Occipital lobe (tissue), 2 donors: ENCODE data around the gene BCL7A. TPM values are rescaled to one million over a fixed set of nuclear protein-coding genes. Genes with fewer than 3 reads are reported as not detected.
"Not testable (repeated sequence)": the region's sequence is repeated elsewhere in the genome, so short reads cannot be mapped to it uniquely, and the experiment has no call there.

Experiments
- DNase-seq: peaks from one replicate; lab custom pipeline; 2025; lab: John Stamatoyannopoulos, UW
- total RNA-seq: library from RNA; depleted of rRNA; stranded (reverse); fragments of >200 nt; gene quantifications from one replicate; pipeline ENCODE4 v1.2.3, GENCODE V29; 2014

The BCL7A gene
- total RNA-seq, 1 donor from 2014 or later = 103 TPM

DNA sequence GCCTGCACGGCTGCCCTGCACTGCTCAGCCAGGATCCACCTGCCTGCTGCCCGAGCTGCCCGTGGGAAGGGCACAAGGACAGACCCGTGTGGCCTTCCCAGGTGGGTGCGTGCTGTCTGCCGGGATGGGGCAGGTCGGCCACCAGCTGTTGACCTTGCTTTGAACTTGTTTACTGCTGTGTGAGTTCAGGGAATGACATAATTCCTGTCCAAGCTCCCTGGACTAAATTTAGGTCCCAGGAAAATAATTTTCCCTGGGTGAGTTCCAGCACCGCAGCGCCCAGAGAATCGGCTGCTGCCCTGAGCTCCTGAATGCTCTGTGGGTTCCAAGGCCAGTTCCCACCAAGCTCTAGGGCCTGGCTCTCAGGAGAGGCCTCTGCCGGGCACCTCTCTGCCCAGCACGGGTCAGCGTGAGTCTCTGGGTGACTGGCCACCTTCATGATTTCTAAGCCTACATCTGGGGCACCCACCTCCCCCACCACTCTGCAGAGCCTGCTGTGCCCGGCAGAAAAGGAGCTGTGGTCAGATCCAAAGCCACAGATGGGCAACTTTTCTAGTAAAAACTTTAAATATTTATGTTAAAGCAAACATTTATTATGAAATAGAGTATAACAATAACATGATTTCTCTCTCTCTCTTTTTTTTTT, 29.7 kb downstream of the BCL7A start:
- DNase-seq = peak; percentile 14

DNA sequence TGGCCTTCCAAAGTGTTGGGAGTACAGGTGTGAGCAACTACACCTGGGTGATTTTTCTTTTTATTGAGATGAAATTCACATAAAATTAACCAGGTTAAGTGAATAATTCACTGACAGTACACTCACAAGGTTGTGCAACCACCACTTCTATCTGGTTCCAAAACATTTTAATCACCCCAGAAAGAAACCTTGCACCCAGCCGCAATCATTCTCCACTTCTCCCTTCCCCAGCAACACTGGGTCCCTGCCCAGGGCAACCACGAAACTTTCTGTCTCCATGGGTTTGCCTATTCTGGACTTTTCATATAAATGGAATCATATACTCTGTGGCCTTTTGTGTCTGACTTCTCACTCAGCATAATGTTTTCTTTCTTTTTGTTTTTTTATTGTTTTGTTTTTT, 30.6 kb downstream of the BCL7A start:
- no peak for DNase-seq

DNA sequence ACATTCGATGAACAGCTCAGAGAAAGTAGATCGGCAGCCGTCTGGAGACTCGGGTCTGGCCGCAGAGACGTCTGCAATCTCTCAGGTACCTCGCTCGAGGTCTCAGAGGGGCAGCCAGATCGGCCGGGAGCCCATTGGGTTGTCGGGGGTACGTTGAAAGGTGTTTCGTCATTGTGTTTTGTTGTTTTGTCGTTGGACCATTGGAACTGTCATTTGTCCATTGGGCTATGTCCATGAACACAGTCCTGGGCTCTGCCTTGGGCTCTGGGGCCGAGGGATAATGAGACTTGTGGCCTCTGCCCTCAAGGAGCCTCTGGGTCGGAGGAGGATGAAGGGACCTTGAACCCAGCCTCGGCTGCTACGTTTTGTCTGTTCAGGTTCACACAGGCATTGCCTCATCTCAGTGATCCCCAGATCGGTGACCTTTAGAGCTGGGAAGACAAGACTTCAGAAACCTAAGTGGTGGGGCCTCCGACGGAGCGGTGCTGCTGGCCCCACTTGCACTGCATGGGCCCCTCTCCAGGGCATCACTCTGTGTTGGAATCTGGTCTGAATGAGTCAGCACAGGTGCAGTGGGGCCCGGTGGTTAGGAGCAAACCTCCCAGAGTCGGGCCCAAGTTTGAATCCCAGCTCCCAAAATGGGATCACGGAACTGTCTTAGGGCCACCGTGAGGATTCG, 33.3 kb downstream of the BCL7A start:
- no peak for DNase-seq

DNA sequence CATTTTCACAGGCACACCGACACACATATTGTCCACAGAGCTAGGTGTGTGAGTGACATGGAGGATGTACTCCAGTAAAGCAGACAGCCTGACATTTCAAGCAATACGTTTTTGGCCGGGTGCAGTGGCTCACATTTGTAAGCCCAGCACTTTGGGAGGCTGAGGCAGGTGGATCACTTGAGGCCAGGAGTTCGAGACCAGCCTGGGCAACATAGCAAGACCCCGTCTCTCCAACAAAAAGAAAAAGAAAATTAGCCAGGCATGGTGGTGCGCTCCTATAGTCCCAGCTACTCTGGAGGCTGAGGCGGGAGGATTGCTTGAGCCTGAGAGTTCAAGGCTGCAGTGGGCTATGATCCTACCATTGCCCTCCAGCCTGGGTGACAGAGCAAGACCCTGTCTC, 34.7 kb downstream of the BCL7A start:
- not testable (repeated sequence) for DNase-seq

DNA sequence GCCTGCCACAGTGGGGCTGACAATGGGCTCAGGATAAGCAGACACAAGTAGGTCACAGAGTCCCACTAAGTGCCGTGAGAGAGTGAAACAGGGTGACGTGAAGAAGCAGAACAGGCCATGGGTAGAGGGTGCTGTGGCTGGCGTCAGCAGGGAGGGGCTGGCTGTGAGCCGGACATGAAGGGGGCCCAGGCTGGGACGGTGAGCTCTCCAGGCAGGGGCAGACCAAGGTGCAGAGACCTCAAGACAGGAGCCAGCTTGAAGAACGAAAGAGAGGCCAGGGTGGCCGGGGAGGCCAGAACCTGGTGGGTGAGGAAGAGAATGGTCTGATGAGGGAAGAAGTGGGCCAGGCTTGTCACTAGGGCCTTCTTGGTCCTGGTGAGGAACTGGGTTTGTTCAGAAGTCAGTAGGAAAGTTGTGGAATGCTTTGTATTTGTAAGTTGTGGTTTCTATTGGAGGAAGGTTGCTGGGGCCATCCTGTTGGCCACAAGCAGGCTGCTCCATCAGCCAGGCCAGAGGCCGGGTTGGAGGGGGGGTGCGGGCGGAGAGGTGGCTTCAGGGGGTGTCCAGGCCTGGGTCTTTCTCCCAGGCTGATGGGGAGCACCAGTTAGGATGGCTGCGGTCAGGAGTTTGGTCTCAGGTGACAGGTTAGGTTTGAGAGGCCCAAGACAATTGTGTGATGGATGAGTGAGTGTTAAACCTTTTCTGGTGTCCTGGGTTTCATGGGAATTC, 35.5 kb downstream of the BCL7A start:
- no peak for DNase-seq

DNA sequence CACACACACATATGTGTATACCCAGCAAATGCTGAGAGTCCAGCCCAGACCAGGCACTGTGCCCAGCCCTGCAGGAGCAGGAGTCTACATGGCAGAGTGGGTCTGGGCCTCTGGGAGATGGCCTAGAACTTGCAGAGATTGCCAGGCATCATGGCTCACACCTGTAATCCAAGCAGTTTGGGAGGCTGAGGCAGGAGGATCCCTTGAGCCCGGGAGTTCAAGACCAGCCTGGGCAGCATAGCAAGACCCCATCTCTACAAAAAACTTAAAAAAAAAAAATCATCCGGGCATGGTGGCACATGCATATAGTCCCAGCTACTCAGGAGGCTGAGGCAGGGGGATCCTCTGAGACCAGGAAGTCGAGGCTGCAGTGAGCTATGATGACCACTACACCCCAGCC, 36.1 kb downstream of the BCL7A start:
- DNase-seq = no peak

DNA sequence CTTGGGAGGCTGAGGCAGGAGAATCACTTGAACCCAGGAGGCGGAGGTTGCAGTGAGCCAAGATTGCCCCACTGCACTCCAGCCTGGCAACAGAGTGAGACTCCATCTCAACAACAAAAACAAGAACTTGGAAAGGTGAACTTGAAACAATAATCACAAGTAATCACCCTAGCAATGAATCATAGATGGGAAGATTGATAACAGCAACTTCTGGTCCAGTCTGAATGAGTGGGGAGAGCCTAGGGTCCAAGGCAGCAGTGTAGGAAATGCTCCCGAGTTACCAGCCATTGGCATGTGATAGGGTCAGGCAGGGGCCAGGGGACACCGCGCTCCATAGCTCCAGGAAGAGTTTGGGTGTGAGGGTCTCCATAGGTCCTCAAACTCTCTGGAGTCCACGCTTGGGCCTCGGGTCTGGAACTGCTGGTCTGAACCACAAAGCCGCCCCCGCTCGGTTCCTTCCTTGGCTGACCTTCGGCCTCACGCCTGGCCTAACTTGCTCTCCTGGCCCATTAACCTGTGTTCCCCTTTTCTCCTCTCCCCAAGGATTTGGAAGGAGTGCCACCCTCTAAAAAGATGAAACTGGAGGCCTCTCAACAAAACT, 37.0 kb downstream of the BCL7A start:
- DNase-seq = no peak

DNA sequence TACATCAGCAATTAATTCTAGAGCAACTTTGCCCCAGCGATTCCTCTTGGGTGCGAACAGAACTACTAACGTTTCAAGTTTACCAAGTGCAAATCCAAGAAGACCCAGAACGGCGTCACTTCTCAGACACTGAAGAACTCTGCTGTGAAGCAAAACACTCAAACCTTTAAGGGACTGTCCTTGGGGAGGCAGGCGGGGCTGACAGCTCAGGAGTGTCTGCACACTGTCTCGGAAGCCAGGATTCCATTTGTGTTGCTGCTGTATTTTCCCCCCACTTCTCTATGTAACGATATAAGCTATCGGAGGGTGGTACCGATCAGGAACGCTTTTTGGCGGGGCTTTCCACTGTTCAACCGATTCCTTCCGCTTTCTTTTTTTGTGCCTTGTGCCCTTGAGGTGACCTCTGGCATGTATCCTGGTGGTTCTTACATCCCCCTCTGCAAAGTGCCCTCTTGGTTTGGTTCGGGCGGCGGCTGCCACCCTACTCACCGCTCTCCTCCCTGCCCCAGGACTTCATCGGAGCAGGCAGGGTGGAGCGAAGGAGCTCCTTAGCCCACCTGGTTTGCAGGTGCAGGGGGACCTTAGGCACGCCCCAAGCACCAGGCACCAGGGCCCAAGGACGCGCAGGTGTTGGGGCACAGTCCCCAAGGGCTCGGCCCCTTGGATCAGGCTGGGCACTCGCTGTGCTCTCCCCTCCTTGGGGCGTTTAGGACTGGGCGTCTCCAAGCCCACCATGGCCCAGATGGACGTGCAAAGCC, 37.7 kb downstream of the BCL7A start:
- DNase-seq = no peak

DNA sequence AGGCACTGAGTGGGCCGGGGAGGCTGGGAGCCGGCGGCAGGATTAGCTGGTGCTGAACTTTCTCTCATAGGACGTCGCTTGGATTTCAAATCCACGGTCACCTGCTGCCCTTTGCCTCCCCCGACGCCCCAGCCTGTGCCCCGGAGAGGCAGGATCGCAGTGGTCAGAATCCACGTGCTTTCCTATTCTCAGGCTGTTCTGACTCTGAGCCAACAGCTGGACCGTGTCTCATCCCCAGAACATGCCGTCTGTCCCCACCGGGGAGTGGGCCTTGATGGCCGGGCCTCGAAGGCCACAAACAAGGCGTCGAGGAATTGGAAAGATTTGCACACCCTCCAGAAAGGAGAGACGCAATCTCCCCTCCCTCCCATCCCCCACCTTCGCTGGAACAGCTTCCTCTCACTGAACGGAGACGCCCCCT, 38.4 kb downstream of the BCL7A start:
- no peak for DNase-seq

DNA sequence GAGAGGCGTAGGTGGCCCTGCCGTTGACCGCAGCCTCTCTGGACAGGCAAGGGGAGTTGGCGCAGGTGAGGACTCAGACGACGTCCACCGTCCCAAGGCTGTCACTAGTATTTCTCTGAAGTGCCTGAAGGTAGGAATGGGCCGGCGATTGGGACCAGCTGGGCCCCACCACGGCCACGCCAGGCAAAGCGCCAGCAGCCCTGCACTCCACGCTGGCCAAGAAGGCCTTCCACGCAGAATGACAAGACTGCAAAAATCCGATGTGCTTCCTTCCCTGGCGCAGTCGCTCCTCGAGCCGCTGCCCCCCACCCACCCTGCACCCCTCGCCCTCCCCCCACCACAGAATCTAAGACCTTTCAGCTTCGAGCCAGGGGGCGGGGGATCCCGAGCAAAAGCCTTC, 39.6 kb downstream of the BCL7A start:
- no peak for DNase-seq

DNA sequence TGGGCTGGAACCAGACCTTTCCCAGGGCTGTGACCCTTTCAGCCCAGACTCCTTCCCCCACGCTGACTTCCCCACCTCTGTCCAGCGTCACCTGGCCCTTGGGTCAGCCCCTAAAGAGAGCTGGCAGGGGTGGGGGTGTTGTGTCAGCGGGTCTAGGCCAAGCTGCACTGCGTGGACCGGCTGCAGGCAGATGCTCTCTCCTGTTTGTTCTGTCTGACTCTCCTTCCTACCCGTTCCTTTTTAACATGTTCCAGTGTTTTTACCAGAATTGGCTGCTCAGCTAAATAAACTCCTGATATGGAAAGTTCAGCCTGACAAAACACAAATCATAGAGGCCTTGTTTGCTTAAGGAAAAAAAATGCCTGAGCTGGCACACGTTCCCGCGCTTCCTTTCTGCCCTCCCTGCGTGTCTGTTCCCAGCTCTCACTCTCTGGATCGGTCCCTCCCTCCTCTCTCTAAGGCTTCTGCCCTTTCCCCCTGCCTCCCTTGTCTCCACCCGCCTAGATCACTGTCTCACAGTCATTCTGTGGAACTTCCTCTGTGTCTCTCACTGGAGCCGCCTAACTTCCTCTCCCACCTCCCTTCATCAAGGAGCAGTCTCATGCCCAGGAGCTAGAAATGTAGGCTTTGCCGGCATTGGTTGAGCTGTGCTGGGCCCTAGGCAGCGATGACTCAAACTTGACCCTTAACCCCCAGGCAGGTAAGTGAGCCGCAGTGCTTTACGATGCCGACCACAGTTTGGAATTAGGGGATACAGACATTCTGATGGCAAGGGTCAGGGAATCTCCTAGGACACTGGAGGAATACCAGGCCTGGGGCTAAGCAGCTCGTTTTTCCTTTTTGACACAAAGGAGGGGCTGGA, 41.4 kb downstream of the BCL7A start:
- DNase-seq = no peak

DNA sequence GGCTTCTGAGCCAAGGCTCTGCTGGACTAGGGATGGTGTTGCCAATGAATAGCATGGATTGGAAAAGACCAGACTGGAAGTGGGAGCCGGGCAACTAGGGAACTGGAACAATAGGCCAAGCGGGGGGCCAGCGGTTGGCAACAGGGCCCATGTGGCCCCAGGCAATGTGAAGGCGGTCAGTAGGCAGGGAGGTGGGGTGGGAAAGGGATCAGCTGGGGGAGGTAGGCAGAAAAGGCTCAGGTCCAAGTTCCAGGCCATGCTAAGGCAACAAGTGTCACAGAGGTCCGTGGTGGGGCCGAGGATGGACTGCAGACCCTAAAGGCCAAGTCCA, 42.0 kb downstream of the BCL7A start:
- DNase-seq = no peak

DNA sequence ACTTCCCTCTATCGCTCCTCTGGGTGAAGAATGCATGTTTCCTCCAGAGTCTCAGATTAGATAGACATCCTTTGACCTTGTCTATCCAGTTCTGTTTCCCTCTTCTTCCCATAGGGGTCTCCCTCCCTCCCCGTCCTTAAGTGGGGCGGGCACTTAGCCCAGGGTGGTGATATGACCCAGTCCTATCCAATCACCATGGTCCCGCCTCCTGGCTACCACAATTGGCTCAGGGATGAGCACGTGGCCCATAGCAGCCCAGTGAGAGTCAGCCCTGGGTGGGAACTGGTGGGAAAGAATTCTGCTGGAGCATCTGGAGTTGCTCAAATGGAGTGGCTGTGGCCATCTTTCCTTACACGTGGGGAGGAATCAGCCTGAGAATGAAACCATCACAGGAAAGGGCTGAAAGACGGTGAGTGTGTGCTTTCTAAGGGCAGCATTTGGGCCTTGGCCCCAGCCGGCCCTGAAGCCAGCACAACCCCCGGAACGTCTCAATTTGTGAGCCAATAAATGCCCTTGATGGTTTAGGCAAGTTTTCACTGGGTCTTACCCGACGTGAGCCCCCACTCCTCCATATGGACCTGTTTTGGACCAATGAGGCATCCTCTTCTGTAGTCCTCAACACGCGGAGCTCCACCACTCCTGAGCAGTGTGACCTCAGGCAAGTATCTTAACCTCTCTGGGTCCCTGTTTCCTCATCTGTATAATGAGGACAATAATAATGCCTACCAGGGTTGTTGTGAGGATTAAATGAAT, 42.5 kb downstream of the BCL7A start:
- DNase-seq = peak; percentile 59

DNA sequence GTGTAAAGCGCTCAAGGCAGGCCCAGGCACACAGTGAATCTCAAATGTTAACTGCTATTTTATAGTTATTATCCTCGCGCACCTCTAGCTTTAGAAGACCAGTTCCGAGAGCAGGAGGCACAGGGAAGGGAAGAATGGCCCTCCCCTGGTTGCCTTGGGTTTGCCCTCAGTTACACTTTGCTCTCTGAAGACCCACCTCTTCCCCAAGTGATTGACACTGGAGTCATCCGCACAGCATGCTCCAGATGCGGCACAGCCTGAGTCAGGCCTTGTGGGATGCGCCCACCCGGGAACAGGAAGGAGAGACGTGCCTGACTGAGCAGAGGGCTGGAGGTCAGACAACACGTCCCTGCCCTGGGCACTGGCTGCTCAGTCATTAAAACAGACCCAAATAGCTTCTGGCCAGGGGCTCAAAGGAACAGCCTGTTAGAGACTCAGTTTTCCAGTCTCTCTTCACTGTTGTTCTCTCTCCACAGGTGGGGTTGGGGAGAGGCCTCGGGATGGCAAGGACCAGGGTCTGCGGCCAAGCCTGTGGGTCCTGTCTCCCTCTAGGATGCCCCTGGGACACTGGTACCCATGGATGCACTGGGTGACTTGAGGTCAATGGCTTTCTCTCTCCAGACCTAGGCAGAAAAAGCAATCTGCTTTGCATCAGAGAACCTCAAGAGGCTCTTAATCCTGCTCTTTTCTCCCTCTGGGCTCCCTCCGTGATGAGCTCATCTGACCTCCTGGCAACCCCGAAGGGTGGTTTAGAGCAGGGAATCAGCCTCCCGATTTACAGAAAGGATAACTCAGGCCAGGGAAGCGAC, 43.3 kb downstream of the BCL7A start:
- DNase-seq = no peak

DNA sequence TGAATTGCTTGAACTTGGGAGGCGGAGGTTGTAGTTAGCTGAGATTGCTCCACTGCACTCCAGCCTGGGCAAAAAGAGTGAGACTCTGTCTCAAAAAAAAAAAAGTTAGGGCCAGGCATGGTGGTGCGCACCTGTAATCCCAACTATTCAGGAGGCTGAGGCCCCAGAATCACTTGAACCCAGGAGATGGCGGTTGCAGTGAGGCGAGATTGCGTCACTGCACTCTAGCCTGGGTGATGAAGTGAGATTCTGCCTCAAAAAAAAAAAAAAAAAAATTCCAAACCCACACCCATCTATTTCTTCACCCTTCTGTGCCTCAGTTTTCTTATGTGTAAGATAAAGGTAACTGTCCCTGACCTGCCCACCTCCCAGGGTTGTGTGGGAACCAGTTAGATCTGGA, 45.9 kb downstream of the BCL7A start:
- DNase-seq = no peak

DNA sequence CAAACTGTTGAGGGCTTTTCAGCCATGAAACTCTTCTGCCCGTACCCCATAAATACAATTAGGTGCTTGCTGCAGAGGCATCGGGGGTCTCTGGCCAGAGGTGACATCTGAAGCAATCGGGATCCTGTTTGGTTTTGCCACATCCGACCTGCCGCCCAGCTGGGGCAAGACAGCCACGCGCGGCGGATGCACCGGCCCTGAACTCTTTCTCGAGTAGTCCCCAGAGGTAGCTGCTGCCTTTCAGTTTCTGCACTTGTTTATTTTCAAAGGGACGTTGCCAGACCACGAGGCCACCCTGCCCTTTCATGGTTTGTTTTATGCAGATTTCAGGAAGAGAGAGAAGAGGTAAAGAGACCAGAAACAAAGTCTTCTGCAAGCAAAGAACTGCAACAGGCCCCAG, 46.3 kb downstream of the BCL7A start:
- no peak for DNase-seq

DNA sequence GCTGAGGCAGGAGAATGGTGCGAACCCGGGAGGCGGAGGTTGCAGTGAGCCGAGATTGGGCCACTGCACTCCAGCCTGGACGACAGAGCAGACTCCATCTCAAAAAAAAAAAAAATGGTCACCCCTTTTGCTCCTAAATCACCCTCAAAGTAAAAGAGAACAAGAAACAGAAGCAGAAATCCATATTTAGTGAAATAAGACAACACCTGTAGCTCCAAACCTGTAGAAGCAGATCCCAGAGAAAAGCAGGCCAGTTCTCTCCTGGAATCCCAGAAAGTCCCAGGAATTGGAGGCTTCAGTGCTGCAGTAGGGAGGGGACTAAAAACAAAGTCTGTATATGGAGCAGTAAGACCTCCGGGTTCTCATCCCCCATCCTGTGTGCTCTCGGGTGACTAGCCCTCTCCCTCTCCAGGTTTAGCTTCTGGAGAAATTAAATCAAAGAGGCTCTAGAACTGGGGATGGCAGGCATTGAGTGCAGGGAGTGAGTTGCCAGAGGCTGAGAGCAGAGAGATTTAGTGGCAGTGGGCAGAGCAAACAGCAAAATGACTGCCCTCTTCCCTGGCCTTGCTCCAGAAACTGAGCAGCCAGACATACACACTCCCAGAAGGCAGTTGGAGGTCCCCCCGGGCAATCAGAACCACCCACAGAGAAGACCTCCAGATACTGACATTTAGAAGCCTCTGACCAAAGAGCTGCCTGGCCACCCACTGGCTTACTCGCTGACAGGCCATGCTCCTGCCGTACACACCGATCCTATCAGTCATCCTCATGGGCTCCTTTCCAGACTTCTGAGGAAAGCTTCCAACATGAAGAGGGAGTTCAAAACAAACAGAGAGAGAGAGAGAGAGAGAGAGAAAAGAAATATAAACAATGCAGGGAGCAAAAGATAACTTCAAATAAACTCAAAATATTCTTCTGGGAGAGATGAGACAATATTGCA, 50.6 kb downstream of the BCL7A start:
- DNase-seq = no peak

DNA sequence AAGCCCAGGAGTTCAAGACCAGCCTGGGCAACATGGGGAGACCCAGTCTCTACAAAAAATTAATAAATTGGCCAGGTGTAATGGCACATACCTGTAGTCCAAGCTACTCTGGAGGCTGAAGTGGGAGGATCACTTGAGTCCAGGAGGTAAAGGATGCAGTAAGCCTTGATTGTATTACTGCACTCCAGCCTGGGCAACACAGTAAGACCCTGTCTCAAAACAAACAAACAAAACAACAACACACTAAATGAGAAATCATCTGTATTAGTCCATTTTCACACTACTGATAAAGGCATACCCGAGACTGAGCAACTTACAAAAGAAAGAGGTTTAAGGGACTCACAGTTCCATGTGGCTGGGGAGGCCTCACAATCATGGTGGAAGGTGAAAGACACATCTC, 52.1 kb downstream of the BCL7A start:
- no peak for DNase-seq
